Sigmoid colon (tissue), 7 donors: Measurements from ENCODE around the gene KNDC1. TPM values are rescaled to one million over a fixed set of nuclear protein-coding genes. Genes with fewer than 3 reads are reported as not detected.

Experiments
- DNase-seq: peaks from one replicate; pipeline ENCODE4 v3.0.0-alpha.2; 2019
- H3K27ac ChIP-seq, 4 donors: fragments of 200-600 bp; sonication (generic); one replicate each; pipeline ENCODE4 v1.5.1; 2016 to 2019; ENCODE audit warnings: mild to moderate bottlenecking in 1 of 4
- H3K27me3 ChIP-seq, 3 donors: fragments of 200-600 bp; sonication (generic); one replicate each; pipeline ENCODE4 v1.5.1; 2019; ENCODE audit warnings: mild to moderate bottlenecking in 1 of 3
- H3K36me3 ChIP-seq, 4 donors: fragments of 200-600 bp; sonication (generic); one replicate each; pipeline ENCODE4 v1.5.1; 2016 to 2019
- H3K4me1 ChIP-seq, 4 donors: fragments of 200-600 bp; sonication (generic); one replicate each; pipeline ENCODE4 v1.5.1; 2017 to 2019
- H3K4me3 ChIP-seq, 4 donors: fragments of 200-600 bp; sonication (generic); one replicate each; pipeline ENCODE4 v1.5.1; 2017 to 2019; ENCODE audit warnings: mild to moderate bottlenecking in 2 of 4, moderate library complexity in 1 of 4
- H3K9me3 ChIP-seq, 4 donors: fragments of 200-600 bp in 3 of 4; sonication (generic) in 3 of 4; one replicate each; pipeline versions ENCODE4 v1.5.1 to v1.6.1; 2013 to 2019
- EP300 ChIP-seq, 4 donors: sonication (generic); formaldehyde crosslinking; IDR thresholded peaks; one replicate each; pipeline ENCODE4 v1.6.1; 2017; ENCODE audit warnings: antibody characterized with exemption in 4 of 4
- POLR2A ChIP-seq, 2 donors: fragments of 450-650 bp; IDR thresholded peaks; one replicate each; pipeline ENCODE4 v1.6.1; 2016; ENCODE audit warnings: antibody characterized with exemption in 2 of 2, mild to moderate bottlenecking in 2 of 2, moderate library complexity in 2 of 2
- POLR2AphosphoS5 ChIP-seq, 4 donors: sonication (generic); formaldehyde crosslinking; IDR thresholded peaks; one replicate each; pipeline ENCODE4 v1.6.1; 2017; ENCODE audit warnings: antibody characterized with exemption in 4 of 4
- WGBS, 2 donors: extraction: QIAGEN DNeasy Blood & Tissue Kit; methylation state at CpG; one replicate each; pipeline ENCODE4 v1.1.7; 2013; 5-methylcytosine and 5-hydroxymethylcytosine counted together
- intact Hi-C: fragments of 100-400 bp; cut with DNase I; formaldehyde crosslinking; loops from one replicate; pipeline ENCODE4 v1.15.1; 2023
- polyA plus RNA-seq, 3 donors: library from polyadenylated mRNA; stranded (reverse); fragments of 200-250 nt; gene quantifications; one replicate each; pipeline ENCODE4 v1.2.3, GENCODE V29; 2013
- total RNA-seq, 4 donors: library from RNA; depleted of rRNA; stranded (reverse); fragments of >200 nt; gene quantifications; one replicate each; pipeline ENCODE4 v1.1.0, GENCODE V29; 2016
- TF ChIP-seq, protein P1 (sequence below), 4 experiments: fragments of 450-650 bp in 3 of 4; fragments of 200-600 bp in 1 of 4; IDR thresholded peaks; one replicate each; pipeline ENCODE4 v1.5.1; 2016 to 2019; ENCODE audit warnings: antibody characterized with exemption in 4 of 4, mild to moderate bottlenecking in 3 of 4, moderate library complexity in 2 of 4
- donor health status: healthy with polysubstance abuse.
- donor health status: Bipolar disorder and iron deficiency.
- donor health status: healthy.

KNDC1 gene
- total and polyA plus RNA-seq, 7 donors = under 0.01 to 1.9 (median 0.26) TPM; not detected in 1

DNA sequence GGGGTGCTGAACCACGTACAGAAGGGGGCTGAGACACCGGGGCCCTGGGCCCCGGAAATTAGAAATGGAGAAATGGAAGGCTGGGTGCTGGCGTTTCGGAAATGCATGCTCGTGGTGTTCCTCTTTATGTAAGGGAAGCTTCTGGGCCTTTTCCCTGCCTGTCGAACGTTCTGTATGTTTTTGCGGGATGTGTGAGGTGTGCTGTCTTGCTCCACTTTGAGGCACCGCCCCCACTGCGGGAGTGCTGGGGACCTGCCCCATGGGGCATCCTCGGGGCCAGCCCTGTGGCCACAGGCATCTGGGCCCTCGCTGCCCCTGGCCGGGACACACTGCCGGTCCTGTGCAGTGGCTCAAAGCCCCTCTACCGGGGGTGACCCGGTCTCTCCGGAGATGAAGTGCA lies 75.9 kb downstream of the KNDC1 start:
- Histone ChIP-seq H3K4me1 (peaks cover 0 to 32% (median 21%) of the 10 kb centered on the region in 4 donors), H3K9me3 (no peaks in the 10 kb centered on the region), H3K4me3 (peak overlapping the region in 2 of 4 donors; percentile 27 to 33), H3K27ac (no peak overlapping the region), H3K27me3 (peaks cover 40 to 94% (median 79%) of the 10 kb centered on the region in 3 donors), H3K36me3 (no peaks in the 10 kb centered on the region)
- no peak for DNase-seq
- TF ChIP-seq POLR2AphosphoS5 (IDR thresholded peaks at IDR 0.05) (no peak), POLR2A (IDR thresholded peaks at IDR 0.05) (no peak), EP300 (IDR thresholded peaks at IDR 0.05) (no peak)
- TF ChIP-seq, protein P1, sequence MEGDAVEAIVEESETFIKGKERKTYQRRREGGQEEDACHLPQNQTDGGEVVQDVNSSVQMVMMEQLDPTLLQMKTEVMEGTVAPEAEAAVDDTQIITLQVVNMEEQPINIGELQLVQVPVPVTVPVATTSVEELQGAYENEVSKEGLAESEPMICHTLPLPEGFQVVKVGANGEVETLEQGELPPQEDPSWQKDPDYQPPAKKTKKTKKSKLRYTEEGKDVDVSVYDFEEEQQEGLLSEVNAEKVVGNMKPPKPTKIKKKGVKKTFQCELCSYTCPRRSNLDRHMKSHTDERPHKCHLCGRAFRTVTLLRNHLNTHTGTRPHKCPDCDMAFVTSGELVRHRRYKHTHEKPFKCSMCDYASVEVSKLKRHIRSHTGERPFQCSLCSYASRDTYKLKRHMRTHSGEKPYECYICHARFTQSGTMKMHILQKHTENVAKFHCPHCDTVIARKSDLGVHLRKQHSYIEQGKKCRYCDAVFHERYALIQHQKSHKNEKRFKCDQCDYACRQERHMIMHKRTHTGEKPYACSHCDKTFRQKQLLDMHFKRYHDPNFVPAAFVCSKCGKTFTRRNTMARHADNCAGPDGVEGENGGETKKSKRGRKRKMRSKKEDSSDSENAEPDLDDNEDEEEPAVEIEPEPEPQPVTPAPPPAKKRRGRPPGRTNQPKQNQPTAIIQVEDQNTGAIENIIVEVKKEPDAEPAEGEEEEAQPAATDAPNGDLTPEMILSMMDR (IDR thresholded peaks at IDR 0.05) = no peak
- 4 to 5% methylated on average over 18 of the region's 18 CpGs for WGBS, 2 donors
- intact Hi-C loops = no loop called here

GRCh38 chr10:133236401-133237240 lies 76.6 kb downstream of the KNDC1 start:
- Histone ChIP-seq H3K4me1 (peaks cover 0 to 32% (median 21%) of the 10 kb centered on the region in 4 donors), H3K4me3 (peak overlapping the region in 3 of 4 donors; percentile 3 to 33 (median 27)), H3K27me3 (peaks cover 34 to 94% (median 75%) of the 10 kb centered on the region in 3 donors), H3K9me3 (no peaks in the 10 kb centered on the region), H3K27ac (no peak overlapping the region), H3K36me3 (no peaks in the 10 kb centered on the region)
- intact Hi-C loops = no loop called here
- DNase-seq = no peak
- no peak for TF ChIP-seq EP300 (IDR thresholded peaks at IDR 0.05)
- TF ChIP-seq POLR2AphosphoS5 (IDR thresholded peaks at IDR 0.05) = no peak
- TF ChIP-seq POLR2A (IDR thresholded peaks at IDR 0.05) = no peak
- TF ChIP-seq, protein P1 (IDR thresholded peaks at IDR 0.05) = no peak
- 2 to 4% methylated on average over 103 of the region's 103 CpGs for WGBS, 2 donors

GRCh38 chr10:133237241-133237587 lies 77.2 kb downstream of the KNDC1 start:
- Histone ChIP-seq H3K36me3 (no peaks in the 10 kb centered on the region), H3K4me1 (peaks cover 0 to 32% (median 21%) of the 10 kb centered on the region in 4 donors), H3K27ac (no peak overlapping the region), H3K9me3 (no peaks in the 10 kb centered on the region), H3K4me3 (peak overlapping the region in 2 of 4 donors; percentile 27 to 33), H3K27me3 (peaks cover 33 to 94% (median 70%) of the 10 kb centered on the region in 3 donors)
- intact Hi-C loops = no loop called here
- TF ChIP-seq EP300 (IDR thresholded peaks at IDR 0.05) = no peak
- TF ChIP-seq POLR2A (IDR thresholded peaks at IDR 0.05) = no peak
- no peak for TF ChIP-seq POLR2AphosphoS5 (IDR thresholded peaks at IDR 0.05)
- TF ChIP-seq, protein P1 (IDR thresholded peaks at IDR 0.05) = no peak
- no peak for DNase-seq
- WGBS, 2 donors = 4 to 8% methylated on average over 32 of the region's 32 CpGs

DNA sequence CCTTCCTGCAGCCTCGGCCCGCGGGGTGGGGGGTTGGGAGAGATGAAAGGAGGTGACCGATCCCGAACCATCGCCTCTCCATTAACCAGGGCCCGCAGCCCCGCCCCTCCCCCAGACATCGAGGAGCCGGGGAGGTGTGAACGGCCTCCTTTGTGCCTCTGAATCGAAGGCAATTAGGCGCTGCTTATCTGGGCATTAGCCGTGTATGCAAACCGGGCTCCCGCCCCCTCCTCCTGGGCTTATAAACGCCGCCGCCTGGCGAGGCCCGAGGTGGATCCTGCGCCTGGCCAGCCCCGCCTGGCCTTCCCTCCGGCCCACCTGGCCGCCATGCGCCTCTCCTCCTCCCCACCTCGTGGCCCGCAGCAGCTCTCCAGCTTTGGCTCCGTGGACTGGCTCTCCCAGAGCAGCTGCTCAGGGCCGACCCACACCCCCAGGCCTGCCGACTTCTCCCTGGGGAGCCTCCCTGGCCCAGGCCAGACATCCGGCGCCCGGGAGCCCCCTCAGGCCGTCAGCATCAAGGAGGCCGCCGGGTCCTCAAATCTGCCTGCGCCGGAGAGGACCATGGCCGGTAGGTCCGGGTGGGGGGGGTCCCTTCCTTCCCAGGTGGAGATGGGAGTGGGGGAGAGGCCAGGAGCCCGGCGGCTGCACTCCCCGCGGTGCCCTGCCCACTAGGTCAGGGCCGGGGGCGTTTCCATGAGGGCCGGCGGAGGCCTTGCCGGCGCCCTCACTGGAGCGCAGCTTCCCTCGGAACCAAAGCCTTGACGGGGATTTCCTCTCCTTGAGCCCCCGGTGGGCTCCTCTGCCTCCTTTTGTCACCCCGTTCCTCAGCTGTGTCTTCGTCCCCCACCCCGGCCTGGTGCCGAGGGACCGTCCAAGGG lies 77.8 kb downstream of the KNDC1 start, which contains the start of gene VENTX:
Gene VENTX, plus strand, starts transcription at position 268 of the 878 bp plus-strand sequence. Its CDS starts 60 bp downstream, at position 328.
- intact Hi-C loops = no loop called here
- H3K4me3 ChIP-seq = peak within 1 kb of the TSS in 3 of 4 donors; percentile 3 to 33 (median 27)
- DNase-seq = no peak
- no peaks in the 10 kb centered on the region for H3K9me3 ChIP-seq
- 23 to 27% methylated on average over 60 of the region's 60 CpGs for WGBS, 2 donors
- peaks cover 33 to 94% (median 66%) of the 10 kb centered on the region in 3 donors for H3K27me3 ChIP-seq
- TF ChIP-seq, protein P1 (IDR thresholded peaks at IDR 0.05) = no peak
- TF ChIP-seq EP300 (IDR thresholded peaks at IDR 0.05) (no peak), POLR2AphosphoS5 (IDR thresholded peaks at IDR 0.05) (no peak), POLR2A (IDR thresholded peaks at IDR 0.05) (no peak)
- no peak within 1 kb of the TSS for H3K27ac ChIP-seq
- peaks cover 0 to 32% (median 21%) of the 10 kb centered on the region in 4 donors for H3K4me1 ChIP-seq
- H3K36me3 ChIP-seq = no peaks in the 10 kb centered on the region
